HG02678 (cell line): ENCODE measurements around the gene RTN4.
A peak's percentile ranks its signal among the peaks of the same experiment; 100 is the strongest.

Experiments
- ATAC-seq: cut with Tn5 transposase; IDR thresholded peaks from one replicate; pipeline ENCODE4 v1.9.1; 2021; ENCODE audit warnings: mild to moderate bottlenecking, moderate library complexity; ENCODE audit not compliant: unreplicated experiment

Gene RTN4

GRCh38 chr2:55045780-55046179 lies 4.5 kb downstream of the RTN4 start:
- no peak for ATAC-seq

DNA sequence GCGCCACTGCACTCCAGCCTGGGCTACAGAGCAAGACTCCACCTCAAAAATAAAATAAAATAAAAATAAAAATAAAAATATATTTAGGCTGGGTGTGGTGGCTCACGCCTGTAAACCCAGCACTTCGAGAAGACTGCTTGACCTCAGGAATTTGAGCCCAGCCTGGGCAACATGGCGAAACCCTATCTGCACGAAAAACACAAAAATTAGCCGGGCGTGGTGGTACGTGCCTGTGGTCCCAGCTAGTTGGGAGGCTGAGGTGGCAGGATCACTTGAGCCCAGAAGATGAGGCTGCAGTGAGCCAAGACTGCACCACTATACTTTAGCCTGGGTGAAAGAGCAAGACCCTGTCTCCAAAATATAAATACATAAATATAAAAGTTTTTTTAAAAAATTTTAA lies 6.4 kb downstream of the RTN4 start:
- ATAC-seq: no peak

DNA sequence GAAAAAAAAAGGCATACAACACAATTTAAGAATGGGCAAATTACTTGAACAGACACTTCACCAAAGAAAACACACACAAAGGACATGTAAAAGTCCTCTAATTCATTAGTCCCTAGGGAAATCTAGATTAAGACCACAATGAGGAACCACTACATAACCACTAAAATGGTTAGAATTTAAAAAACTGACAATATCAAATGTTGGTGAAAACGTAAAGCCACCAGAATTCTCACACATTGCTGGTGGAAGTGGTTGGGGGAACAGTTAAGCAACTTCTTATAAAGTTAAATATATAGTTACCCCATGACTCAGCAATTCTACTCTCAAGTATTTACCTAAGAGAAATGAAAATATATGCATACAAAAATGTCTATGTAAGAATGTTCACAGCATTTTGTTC lies 11.8 kb downstream of the RTN4 start:
- ATAC-seq: no peak

GRCh38 chr2:55035716-55036115 lies 14.5 kb downstream of the RTN4 start:
- no peak for ATAC-seq

- ATAC-seq: no peak
Measured at GRCh38 chr2:55033921-55034320, 16.3 kb downstream of the RTN4 start.

DNA sequence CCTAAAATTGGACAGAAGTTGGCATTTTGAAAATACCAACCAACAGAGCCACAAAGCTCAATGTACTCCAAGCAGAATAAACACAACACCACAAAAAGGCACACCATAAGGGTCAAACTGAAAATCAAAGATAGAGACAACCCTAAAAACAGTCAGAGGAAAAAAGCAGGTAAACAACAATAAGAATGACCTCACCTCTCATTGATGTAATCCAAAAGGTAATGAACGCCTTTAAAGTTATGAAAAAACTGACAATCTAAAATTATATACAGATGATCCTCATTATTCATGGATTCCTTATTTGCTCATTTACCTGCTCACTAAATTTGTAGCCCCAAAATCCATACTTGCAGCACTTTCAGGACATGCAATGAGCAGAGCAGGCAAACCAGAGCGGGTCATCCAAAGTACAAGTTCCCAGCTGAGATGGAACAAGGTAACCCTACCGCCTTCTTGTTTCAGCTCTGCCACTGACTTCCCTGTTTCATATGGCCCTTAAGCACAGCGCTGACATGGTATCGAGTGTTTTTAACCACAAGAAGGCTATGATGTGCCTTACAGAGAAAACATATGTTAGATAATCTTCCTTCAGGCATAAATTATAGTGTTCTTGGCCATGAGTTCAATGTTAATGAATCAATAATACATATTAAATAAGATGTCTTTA lies 17.0 kb downstream of the RTN4 start:
- peak; percentile 96 for ATAC-seq

DNA sequence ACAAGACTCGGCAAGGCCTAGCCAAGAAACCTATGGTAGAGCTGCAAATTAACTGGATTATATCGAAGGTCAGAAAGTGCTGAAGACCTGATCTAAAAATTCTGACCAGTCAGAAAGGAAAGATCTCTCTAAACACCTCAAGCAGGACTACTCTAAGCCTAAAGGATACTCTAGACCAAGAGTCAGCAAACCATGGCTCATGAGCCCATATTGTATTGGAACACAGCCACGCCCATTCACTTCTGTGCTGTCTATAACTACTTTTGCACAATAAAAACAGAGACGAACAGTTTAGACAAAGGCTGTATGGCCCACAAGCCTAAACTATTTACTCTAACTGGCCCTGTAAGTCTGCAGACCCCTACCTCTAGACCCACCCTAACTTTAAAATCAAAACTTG lies 18.7 kb downstream of the RTN4 start:
- ATAC-seq: no peak

DNA sequence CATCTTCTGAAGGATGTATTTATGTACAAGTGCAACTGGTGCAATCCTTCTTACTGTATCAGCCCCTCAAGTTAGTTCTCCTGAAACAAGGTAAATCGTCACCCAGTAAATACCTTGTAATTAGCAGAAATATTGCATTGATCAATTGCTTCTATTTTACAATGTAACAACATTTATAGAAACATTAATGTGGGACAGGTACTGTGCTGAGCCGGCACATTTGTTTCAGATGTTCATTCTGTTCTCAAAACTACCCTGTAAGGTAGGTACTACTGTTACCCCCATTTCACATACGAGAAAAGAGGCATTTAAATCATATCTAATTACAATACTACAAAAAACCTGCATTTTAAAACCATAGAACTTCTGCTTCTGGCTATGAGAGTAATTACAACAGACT lies 19.5 kb downstream of the RTN4 start:
- no peak for ATAC-seq

- no peak for ATAC-seq
Measured at GRCh38 chr2:55029098-55029497, 21.2 kb downstream of the RTN4 start.

GRCh38 chr2:55027226-55027625 lies 23.0 kb downstream of the RTN4 start:
- no peak for ATAC-seq

- no peak for ATAC-seq
Measured at GRCh38 chr2:55026202-55026601, 24.0 kb downstream of the RTN4 start.

- ATAC-seq: peak; percentile 29
Measured at GRCh38 chr2:55025627-55026026, 24.6 kb downstream of the RTN4 start.

GRCh38 chr2:55025082-55025481 lies 25.2 kb downstream of the RTN4 start:
- ATAC-seq: peak; percentile 70

DNA sequence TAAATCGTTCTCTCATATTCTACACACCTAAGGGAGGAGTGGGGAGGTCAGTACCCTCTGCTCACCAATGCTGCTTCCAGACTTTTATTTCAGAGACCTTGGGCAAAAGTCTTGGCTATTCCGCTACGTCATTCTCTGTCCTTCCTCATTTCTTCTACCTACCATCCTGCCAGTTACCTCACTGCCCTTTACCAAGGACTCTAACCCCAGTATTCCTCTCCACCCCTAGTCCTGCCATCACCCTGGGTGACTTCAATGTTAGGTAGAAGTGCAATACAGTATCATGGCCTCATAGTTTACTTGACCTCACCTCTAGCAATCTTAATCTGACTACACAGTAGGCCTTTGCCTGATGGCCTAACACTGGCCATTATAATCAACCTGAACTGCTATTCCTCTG lies 27.8 kb downstream of the RTN4 start:
- ATAC-seq: no peak

GRCh38 chr2:55019526-55020258 lies 30.6 kb downstream of the RTN4 start:
- ATAC-seq: no peak

- no peak for ATAC-seq
Measured at GRCh38 chr2:55018619-55019018, 31.6 kb downstream of the RTN4 start.

GRCh38 chr2:55017880-55018279 lies 32.4 kb downstream of the RTN4 start:
- ATAC-seq: no peak

GRCh38 chr2:55017428-55017827 lies 32.8 kb downstream of the RTN4 start:
- ATAC-seq: no peak

DNA sequence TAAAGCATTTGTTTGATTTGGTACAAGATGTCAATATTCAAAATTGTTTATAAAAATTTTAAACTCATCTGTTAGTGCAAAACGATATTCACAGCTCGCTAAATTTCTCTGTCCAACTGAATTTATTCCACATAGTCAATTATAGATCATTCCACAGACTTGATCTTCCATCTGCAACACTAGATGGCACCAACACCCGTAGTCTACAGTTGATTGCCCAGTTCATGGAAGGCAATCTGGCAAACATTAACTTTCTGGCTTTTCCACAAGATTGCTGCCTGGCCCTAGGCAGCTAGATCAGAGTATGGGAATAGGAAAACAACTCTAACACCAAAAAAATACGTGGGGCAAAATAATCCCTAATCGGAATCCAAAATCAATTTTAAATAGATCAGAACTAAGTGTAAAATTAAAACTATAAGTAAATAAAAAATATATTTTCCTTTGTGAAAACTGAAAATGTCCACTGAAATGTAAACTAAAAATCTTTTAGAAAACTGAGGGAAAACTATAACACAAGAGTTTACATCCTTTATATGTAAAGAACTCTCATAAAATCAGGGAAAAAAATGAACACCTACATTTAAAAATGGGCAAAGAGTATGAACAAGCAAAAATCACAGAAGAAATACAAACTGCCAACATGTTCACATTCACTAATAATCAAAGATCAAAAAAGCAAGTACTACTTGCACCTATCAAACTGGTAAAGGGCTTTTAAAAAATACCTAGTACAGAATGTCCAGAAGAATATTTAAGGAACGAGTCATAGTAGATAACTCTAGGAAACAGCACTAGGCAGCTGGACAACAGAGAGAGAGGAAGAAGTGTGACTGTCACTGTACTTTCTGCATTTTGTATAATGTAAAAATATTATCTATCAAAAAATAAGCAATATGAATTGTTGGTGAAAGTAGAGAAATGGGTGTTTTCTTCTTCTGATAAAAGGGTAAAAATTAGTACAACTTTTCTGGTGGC lies 35.0 kb downstream of the RTN4 start:
- no peak for ATAC-seq

DNA sequence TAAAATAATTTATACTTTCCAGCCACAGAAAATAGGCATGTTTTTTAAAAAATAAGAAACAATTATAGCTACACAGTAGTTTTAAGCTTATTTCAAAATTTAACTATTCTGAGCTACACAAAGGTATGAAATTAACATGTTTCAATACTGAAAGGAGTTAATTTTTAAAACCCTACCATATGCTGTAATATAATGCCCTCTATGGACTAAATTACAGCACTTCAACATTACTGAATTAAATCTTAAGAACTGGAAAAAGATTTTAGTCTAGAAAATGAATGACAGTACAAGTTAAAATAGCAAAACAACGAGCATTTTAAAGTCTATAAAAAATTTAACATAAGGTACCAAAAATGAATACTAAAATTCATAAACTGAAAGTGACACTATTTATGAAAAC lies 36.3 kb downstream of the RTN4 start:
- ATAC-seq: no peak

DNA sequence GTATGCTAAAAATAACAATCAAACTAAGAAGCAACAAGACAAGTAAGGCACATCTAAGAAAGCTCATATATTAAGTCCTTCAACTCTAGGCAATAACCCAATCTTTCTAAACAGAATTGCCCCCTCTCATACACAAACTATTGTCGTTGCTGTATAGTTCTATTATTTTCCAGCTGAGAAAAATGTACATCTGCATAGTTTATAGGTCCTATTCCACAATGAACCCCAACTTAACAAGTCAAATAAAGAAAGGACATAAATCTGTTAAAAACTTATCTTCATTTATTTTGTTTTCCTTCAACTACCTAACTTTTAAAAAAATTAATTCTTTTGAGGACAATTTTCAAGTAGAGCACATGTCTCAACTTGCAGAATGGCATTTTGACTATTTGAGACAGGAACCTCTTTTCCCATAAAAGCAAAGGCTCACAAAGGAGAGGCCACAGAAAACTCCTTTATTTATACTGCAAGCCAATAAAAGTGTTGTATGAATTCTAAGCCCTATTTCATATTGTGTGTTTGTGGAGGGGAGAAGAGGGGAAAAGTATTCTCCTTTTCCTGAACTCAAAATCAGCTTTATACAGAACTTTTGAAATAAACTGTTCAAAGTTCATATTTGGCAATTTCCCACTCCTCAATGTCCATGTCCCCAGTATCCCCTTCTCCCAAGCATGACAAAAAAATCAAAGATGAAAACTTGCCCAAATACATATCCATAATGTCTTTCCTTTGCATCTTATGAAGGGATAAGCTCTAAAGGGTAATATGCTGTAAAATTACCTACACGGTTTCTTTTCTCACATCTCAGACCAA lies 37.4 kb downstream of the RTN4 start:
- no peak for ATAC-seq
